ENCODE data around the gene KIAA0753.

GRCh38 chr17:6534846-6535514 is 105.5 kb downstream of the KIAA0753 start:
- TF ChIP-seq CTCF (conservative IDR thresholded peaks at IDR 0.05; ENCODE audit: low read depth, low read length) (no peak), POLR2A (IDR thresholded peaks at IDR 0.05; ENCODE audit: low read depth, low read length) (no peak), SMC3 (IDR thresholded peaks at IDR 0.05; ENCODE audit: low read depth, low read length) (no peak)
- TF ChIP-seq, protein P1, sequence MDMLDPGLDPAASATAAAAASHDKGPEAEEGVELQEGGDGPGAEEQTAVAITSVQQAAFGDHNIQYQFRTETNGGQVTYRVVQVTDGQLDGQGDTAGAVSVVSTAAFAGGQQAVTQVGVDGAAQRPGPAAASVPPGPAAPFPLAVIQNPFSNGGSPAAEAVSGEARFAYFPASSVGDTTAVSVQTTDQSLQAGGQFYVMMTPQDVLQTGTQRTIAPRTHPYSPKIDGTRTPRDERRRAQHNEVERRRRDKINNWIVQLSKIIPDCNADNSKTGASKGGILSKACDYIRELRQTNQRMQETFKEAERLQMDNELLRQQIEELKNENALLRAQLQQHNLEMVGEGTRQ (IDR thresholded peaks at IDR 0.05; ENCODE audit: low read depth, low read length): no peak
